Osteoblast (primary cell): ENCODE results near the gene ZFR2. TPM values are rescaled to one million over a fixed set of nuclear protein-coding genes. Genes with fewer than 3 reads are reported as not detected.
A peak's percentile ranks its signal among the peaks of the same experiment; 100 is the strongest.

Experiments
- DNase-seq: peaks from one replicate; pipeline ENCODE4 v3.0.0; 2011; ENCODE audit warnings: low spot score, mixed read lengths; ENCODE audit not compliant: insufficient read length; ENCODE audit errors: missing footprints
- H2AFZ ChIP-seq: 2 replicates; pipeline ENCODE4 v1.6.0; 2011; ENCODE audit warnings: mild to moderate bottlenecking, low read length
- H3K27ac ChIP-seq: 2 replicates; pipeline ENCODE4 v1.5.1; 2011; ENCODE audit warnings: mild to moderate bottlenecking, low read depth, low read length, moderate library complexity
- H3K27me3 ChIP-seq: 2 replicates; pipeline ENCODE4 v1.6.0; 2012; ENCODE audit warnings: mild to moderate bottlenecking, control low read depth, inconsistent platforms, low read length, moderate library complexity; ENCODE audit not compliant: insufficient read depth
- H3K36me3 ChIP-seq: 2 replicates; pipeline ENCODE4 v1.5.1; 2011; ENCODE audit warnings: mild to moderate bottlenecking, low read length, control low read depth, moderate library complexity; ENCODE audit not compliant: insufficient read depth
- H3K4me1 ChIP-seq: 2 replicates; pipeline ENCODE4 v1.5.1; 2011; ENCODE audit warnings: mild to moderate bottlenecking, low read length, control low read depth, moderate library complexity; ENCODE audit not compliant: insufficient read depth
- H3K4me2 ChIP-seq: 2 replicates; pipeline ENCODE4 v1.6.0; 2011; ENCODE audit warnings: mild to moderate bottlenecking, low read length; ENCODE audit not compliant: insufficient read depth
- H3K4me3 ChIP-seq: fragments of 200-600 bp; sonication (generic); 3 replicates; pipeline ENCODE4 v1.5.1; 2012; ENCODE audit warnings: mild to moderate bottlenecking, low read length, inconsistent platforms; ENCODE audit not compliant: insufficient read depth
- H3K79me2 ChIP-seq: 2 replicates; pipeline ENCODE4 v1.6.0; 2012; ENCODE audit warnings: mild to moderate bottlenecking, low read length, control low read depth, inconsistent platforms; ENCODE audit not compliant: insufficient read depth
- H3K9me3 ChIP-seq: 2 replicates; pipeline ENCODE4 v1.5.1; 2011; ENCODE audit warnings: low read depth, low read length, control low read depth
- H4K20me1 ChIP-seq: 2 replicates; pipeline ENCODE4 v1.6.0; 2012; ENCODE audit warnings: mild to moderate bottlenecking, low read length, control low read depth; ENCODE audit not compliant: insufficient read depth
- total RNA-seq: library from RNA; depleted of rRNA; stranded (reverse); fragments of >200 nt; gene quantifications from 2 replicates; pipeline ENCODE4 v1.2.3, GENCODE V29; 2012
- TF ChIP-seq, protein P1 (sequence below): IDR thresholded peaks from 2 replicates; pipeline ENCODE4 v1.5.1; 2011; ENCODE audit warnings: mild to moderate bottlenecking, low read depth, low read length, moderate library complexity; ENCODE audit errors: extremely low read depth

The ZFR2 gene
- total RNA-seq, 1 donor, result not detected

DNA sequence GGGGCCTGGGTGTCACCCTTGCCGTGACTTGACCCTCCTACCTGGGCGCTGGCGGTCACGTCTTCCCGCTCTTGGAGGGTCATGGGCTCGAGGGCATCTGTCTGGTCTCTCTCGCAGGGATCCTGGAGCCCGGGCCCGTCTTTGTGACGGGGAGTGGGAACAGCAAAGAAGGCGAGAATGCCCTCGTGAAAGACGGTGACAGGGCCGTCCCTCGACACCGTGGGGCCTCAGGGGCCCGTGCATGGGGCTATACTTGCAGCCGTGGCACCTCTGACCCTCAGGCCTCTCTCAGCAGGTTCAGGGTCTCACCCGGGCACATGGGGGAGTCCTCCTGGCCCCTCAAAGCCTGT is 61.7 kb downstream of the ZFR2 start:
- H3K36me3 ChIP-seq, result no peaks in the 10 kb centered on the region
- no peak overlapping the region for H3K27ac ChIP-seq
- no peaks in the 10 kb centered on the region for H3K4me1 ChIP-seq
- no peak overlapping the region for H3K4me2 ChIP-seq
- no peaks in the 10 kb centered on the region for H4K20me1 ChIP-seq
- peak; percentile 78 for DNase-seq
- H3K27me3 ChIP-seq, result peaks cover 4% of the 10 kb centered on the region
- H3K79me2 ChIP-seq, result no peaks in the 10 kb centered on the region
- no peak overlapping the region for H2AFZ ChIP-seq
- TF ChIP-seq, protein P1, sequence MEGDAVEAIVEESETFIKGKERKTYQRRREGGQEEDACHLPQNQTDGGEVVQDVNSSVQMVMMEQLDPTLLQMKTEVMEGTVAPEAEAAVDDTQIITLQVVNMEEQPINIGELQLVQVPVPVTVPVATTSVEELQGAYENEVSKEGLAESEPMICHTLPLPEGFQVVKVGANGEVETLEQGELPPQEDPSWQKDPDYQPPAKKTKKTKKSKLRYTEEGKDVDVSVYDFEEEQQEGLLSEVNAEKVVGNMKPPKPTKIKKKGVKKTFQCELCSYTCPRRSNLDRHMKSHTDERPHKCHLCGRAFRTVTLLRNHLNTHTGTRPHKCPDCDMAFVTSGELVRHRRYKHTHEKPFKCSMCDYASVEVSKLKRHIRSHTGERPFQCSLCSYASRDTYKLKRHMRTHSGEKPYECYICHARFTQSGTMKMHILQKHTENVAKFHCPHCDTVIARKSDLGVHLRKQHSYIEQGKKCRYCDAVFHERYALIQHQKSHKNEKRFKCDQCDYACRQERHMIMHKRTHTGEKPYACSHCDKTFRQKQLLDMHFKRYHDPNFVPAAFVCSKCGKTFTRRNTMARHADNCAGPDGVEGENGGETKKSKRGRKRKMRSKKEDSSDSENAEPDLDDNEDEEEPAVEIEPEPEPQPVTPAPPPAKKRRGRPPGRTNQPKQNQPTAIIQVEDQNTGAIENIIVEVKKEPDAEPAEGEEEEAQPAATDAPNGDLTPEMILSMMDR, result no peak
- no peaks in the 10 kb centered on the region for H3K9me3 ChIP-seq
- H3K4me3 ChIP-seq, result no peak overlapping the region

DNA sequence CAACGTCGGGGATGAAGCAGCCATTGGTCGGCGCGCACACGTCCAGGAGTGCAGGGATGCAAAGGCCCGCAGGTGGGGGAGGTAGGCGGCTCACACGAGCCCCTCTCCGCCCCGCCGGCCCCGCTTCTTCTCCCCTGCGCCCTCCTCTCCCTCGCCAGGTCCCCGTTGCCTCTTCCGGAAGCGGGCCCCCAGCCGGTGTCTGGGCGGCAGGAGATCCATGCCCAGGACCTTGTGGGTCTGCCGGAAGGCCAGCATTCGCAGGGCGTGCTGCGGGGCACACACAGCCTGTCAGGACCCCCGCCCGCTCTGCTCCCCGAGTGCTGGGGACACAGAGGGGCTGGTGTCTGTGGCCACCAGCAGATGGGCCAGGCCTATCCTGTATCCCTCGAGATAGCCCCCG is 63.0 kb downstream of the ZFR2 start:
- H3K9me3 ChIP-seq, result no peaks in the 10 kb centered on the region
- no peak overlapping the region for H2AFZ ChIP-seq

DNA sequence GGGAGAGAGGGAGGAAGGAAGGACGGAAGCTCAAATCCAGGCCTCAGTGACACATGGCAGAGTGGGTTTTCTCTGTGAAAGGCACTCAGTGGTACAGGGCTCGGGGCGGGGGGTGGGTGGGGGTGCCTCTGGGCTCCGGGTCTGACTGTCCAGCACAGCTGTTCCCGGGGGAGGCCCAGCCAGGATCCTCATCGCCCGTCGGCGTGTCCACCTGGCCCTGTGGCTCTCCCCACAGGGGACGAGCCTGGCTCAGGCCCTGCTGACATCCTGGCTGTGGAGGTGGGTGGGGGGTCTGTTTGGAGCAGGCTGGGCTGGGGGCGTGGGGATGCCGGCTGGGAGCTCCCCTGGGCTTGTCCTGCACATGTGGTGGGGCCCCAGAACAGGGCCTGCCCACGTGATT is 64.4 kb downstream of the ZFR2 start:
- Histone ChIP-seq H3K4me1 (no peaks in the 10 kb centered on the region), H3K79me2 (no peaks in the 10 kb centered on the region), H4K20me1 (no peaks in the 10 kb centered on the region), H3K9me3 (no peaks in the 10 kb centered on the region), H2AFZ (no peak overlapping the region), H3K27ac (no peak overlapping the region), H3K36me3 (no peaks in the 10 kb centered on the region), H3K27me3 (peaks cover 25% of the 10 kb centered on the region), H3K4me2 (no peak overlapping the region), H3K4me3 (no peak overlapping the region)
- TF ChIP-seq, protein P1, result no peak
- DNase-seq, result peak; percentile 61

More for the DNA sequence above, 63.0 kb downstream of the ZFR2 start:
- peak; percentile 69 for DNase-seq
- H3K27ac ChIP-seq, result no peak overlapping the region
- no peaks in the 10 kb centered on the region for H4K20me1 ChIP-seq
- no peaks in the 10 kb centered on the region for H3K79me2 ChIP-seq
- H3K36me3 ChIP-seq, result no peaks in the 10 kb centered on the region
- H3K4me1 ChIP-seq, result no peaks in the 10 kb centered on the region
- H3K4me2 ChIP-seq, result no peak overlapping the region
- H3K27me3 ChIP-seq, result peaks cover 16% of the 10 kb centered on the region
- TF ChIP-seq, protein P1, result no peak
- no peak overlapping the region for H3K4me3 ChIP-seq

DNA sequence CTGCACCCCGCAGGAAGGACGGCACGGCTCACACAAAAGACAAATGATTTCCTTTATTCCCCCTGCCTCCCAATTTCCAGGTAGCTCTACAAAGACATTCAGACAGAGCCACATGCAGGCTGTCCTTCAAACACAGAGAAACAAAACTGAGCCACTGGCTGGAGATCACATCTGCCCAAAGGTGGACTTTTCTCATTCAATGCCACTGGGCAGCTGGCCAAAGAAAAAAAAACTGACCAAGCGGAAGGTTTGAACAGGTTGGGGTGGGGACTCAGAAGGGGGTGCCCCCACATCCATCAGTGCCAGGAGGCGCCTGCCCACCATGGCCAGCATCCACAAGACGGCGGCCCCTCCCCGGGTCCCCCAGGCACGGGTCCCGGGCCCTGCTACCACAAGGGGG is 64.9 kb downstream of the ZFR2 start:
- no peaks in the 10 kb centered on the region for H3K36me3 ChIP-seq
- H2AFZ ChIP-seq, result no peak overlapping the region
- no peak overlapping the region for H3K4me2 ChIP-seq
- TF ChIP-seq, protein P1, result no peak
- no peaks in the 10 kb centered on the region for H3K9me3 ChIP-seq
- no peak overlapping the region for H3K4me3 ChIP-seq
- peaks cover 25% of the 10 kb centered on the region for H3K27me3 ChIP-seq
- H3K27ac ChIP-seq, result no peak overlapping the region
- DNase-seq, result peak; percentile 83
- H3K79me2 ChIP-seq, result no peaks in the 10 kb centered on the region
- no peaks in the 10 kb centered on the region for H3K4me1 ChIP-seq
- H4K20me1 ChIP-seq, result no peaks in the 10 kb centered on the region
